Measurements from ENCODE around the gene HOXB6. TPM values are rescaled to one million over a fixed set of nuclear protein-coding genes. Genes with fewer than 3 reads are reported as not detected.

The HOXB6 gene
- polyA plus RNA-seq, 12 donors, result 0.80 to 8.8 (median 1.4) TPM; not detected in 1

- DNase-seq, result no peak
Observed at GRCh38 chr17:48554412-48555257, 50.2 kb downstream of the HOXB6 start.

- no peak for DNase-seq
Observed at GRCh38 chr17:48553826-48554225, 51.0 kb downstream of the HOXB6 start.

DNA sequence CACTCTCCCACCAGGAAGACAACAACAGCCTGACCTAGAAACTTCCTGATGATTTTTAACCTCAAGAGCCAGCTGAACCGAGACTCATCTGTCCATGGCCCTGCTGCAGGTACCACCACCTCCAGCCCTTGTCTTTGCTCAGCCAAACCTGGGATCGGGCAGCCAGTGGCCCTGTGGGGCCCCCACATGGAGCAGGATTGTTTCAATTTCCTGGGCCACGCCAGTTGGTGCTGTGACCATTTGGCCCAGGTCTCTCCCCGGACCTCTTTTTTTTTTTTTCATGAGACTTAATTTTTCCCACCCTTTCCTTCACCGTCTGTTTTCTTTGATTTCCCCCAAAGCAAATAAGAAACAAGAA lies 51.6 kb downstream of the HOXB6 start:
- DNase-seq, result no peak

- no peak for DNase-seq
Observed at GRCh38 chr17:48552466-48553189, 52.2 kb downstream of the HOXB6 start.

GRCh38 chr17:48551596-48552465 lies 53.0 kb downstream of the HOXB6 start:
- DNase-seq, result no peak

DNA sequence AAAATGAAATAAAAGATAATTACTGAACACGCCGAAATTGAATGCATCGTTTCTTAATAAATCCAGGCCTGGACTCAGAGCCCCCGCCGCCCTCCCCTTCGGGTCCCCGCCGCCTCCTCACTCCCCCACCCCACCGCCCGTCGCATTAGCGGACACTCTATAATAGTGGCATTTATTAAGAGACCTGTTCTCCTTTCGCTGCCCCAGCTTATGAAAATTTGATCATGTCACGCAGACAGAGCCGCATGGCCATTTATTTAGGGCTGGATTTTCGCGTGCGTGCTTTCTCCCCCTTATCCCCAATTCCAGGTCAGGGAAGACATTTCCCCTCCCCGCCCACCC lies 53.6 kb downstream of the HOXB6 start:
- no peak for DNase-seq

GRCh38 chr17:48550502-48551213 lies 54.1 kb downstream of the HOXB6 start:
- no peak for DNase-seq

- no peak for DNase-seq
Observed at GRCh38 chr17:48549914-48550501, 54.8 kb downstream of the HOXB6 start.

DNA sequence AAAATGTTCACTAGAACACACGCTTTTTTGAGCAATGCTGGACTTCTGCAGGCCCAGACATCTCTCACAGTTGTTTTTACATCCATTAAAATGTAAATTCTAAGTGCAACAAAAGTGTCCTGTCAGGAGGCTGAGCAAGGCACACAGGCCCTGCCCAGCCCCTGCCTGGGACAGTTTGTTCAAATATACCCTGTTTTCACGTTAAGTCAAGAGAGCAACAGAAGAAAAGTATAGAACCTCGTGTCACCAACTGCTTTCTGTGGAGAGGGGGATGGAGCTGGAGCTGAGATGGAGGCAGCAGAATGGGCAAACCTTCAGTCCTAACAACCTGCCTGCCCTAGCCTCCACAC lies 55.5 kb downstream of the HOXB6 start:
- DNase-seq, result no peak

GRCh38 chr17:48548523-48549280 lies 56.1 kb downstream of the HOXB6 start:
- DNase-seq, result no peak

DNA sequence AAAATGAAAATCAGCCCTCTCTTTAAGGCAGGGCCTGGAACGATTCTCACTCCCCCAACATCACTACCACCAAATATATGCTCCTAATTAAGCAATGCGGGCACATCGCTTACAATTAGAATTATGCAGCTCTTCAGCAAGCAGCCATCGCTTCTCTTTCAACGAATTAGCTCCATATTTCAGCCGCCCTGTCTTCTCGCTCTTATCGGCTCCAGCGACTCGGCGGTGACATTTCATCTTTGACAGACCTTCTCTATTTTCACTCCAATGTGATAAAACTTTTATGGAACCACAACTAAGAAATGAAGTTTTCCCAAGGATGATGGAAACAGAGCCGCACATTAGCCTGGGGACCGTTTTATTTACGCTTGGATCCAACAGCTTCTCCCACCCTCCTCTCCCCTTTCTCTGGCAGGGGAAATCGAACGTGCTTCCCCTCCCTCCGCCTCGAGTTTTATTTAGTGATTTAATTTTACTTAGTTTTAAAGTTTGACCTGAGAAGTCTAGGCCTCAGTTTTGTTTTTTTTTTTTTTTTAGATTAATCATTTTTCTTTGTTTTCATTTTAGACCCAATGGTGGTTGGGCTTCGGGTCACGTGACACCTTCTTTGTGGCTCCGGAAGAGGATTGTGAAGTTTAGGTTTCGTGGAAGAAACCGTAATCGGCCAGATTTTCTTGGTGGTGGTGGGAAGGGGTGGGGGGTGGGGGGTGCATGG lies 56.8 kb downstream of the HOXB6 start:
- no peak for DNase-seq

GRCh38 chr17:48546924-48547807 lies 57.6 kb downstream of the HOXB6 start:
- no peak for DNase-seq

GRCh38 chr17:48546137-48546923 lies 58.5 kb downstream of the HOXB6 start:
- DNase-seq, result no peak

Other genes starting within 250 kb of the HOXB6 start
- under 1 TPM in 9 of 12 donors, not detected in 3; 0.31 to 0.98 (median 0.48) TPM for gene SKAP1, start 174.8 kb downstream of the HOXB6 start, polyA plus RNA-seq (ENCODE audit: insufficient read length in 12 of 12)
- gene HOXB1, start 74.0 kb downstream of the HOXB6 start, polyA plus RNA-seq (ENCODE audit: insufficient read length in 12 of 12), result not detected
- gene HOXB2, start 59.9 kb downstream of the HOXB6 start, polyA plus RNA-seq (ENCODE audit: insufficient read length in 12 of 12), result 10 to 100 TPM in 7 of 12 donors, 1 to 10 TPM in 4, not detected in 1; 5.5 to 16.3 (median 11.9) TPM
- 1 to 10 TPM in 9 of 12 donors, under 1 TPM in 2, not detected in 1; 0.69 to 4.5 (median 2.2) TPM for gene HOXB4, start 26.6 kb downstream of the HOXB6 start, polyA plus RNA-seq (ENCODE audit: insufficient read length in 12 of 12)
- 10 to 100 TPM in 9 of 12 donors, 1 to 10 TPM in 2, not detected in 1; 4.0 to 42.9 (median 13.4) TPM for gene HOXB3, start 14.7 kb downstream of the HOXB6 start, polyA plus RNA-seq (ENCODE audit: insufficient read length in 12 of 12)
- gene HOXB5, start 11.2 kb downstream of the HOXB6 start, polyA plus RNA-seq (ENCODE audit: insufficient read length in 12 of 12), result 10 to 100 TPM in 1 of 12 donors, 1 to 10 TPM in 4, under 1 TPM in 6, not detected in 1; 0.54 to 17.5 (median 0.93) TPM
- gene HOXB7, start 6.0 kb upstream of the HOXB6 start, polyA plus RNA-seq (ENCODE audit: insufficient read length in 12 of 12), result 10 to 100 TPM in 1 of 12 donors, 1 to 10 TPM in 10, not detected in 1; 1.5 to 12.5 (median 2.2) TPM
- gene HOXB8, start 10.3 kb upstream of the HOXB6 start, polyA plus RNA-seq (ENCODE audit: insufficient read length in 12 of 12), result 1 to 10 TPM in 2 of 12 donors, under 1 TPM in 7, not detected in 3; 0.07 to 1.9 (median 0.27) TPM
- gene HOXB9, start 21.4 kb upstream of the HOXB6 start, polyA plus RNA-seq (ENCODE audit: insufficient read length in 12 of 12), result under 1 TPM in 10 of 12 donors, not detected in 2; 0.09 to 0.77 (median 0.40) TPM
- gene PRAC1, start 117.5 kb upstream of the HOXB6 start, polyA plus RNA-seq (ENCODE audit: insufficient read length in 12 of 12), result not detected
- not detected for gene PRAC2, start 118.2 kb upstream of the HOXB6 start, polyA plus RNA-seq (ENCODE audit: insufficient read length in 12 of 12)
- gene HOXB13, start 123.8 kb upstream of the HOXB6 start, polyA plus RNA-seq (ENCODE audit: insufficient read length in 12 of 12), result 1 to 10 TPM in 1 of 12 donors, under 1 TPM in 1, not detected in 10; 0.11 to 5.9 TPM
- gene TTLL6, start 212.2 kb upstream of the HOXB6 start, polyA plus RNA-seq (ENCODE audit: insufficient read length in 12 of 12), result under 1 TPM in 1 of 12 donors, not detected in 11; 0.14 TPM
- gene CALCOCO2, start 226.0 kb upstream of the HOXB6 start, polyA plus RNA-seq (ENCODE audit: insufficient read length in 12 of 12), result 10 to 100 TPM in 11 of 12 donors, not detected in 1; 39.9 to 73.3 (median 53.9) TPM